ENCODE measurements around the gene SULT4A1. TPM values are rescaled to one million over a fixed set of nuclear protein-coding genes. Genes with fewer than 3 reads are reported as not detected.

The SULT4A1 gene
- total RNA-seq, 1 experiment from 2014 or later, result not detected

GRCh38 chr22:43783777-43784176 is 78.5 kb downstream of the SULT4A1 start:
- H3K27ac ChIP-seq (ENCODE audit: low read length), result no peak overlapping the region
- no peaks in the 10 kb centered on the region for H3K9me3 ChIP-seq (ENCODE audit: low read length)
- no peaks in the 10 kb centered on the region for H3K9me2 ChIP-seq (replicated peaks; ENCODE audit: insufficient read depth, low read length)
- no peaks in the 10 kb centered on the region for H3K79me2 ChIP-seq (ENCODE audit: low read length)
- DNase-seq, result peak; percentile 54
- no peaks in the 10 kb centered on the region for H3K36me3 ChIP-seq (ENCODE audit: insufficient read depth, low read length)
- H2AFZ ChIP-seq (ENCODE audit: low read length), result no peak overlapping the region
- no peaks in the 10 kb centered on the region for H3K4me1 ChIP-seq (ENCODE audit: low read length)
- no peaks in the 10 kb centered on the region for H3K27me3 ChIP-seq (ENCODE audit: low read length)
- H3K4me2 ChIP-seq (ENCODE audit: low read depth, low read length, poor library complexity, severe bottlenecking), result no peak overlapping the region
- H3K4me3 ChIP-seq (ENCODE audit: low read length), result no peak overlapping the region
- H3K9ac ChIP-seq (ENCODE audit: low read length), result no peak overlapping the region
- no peaks in the 10 kb centered on the region for H4K20me1 ChIP-seq (ENCODE audit: insufficient read depth, low read depth, low read length)

- H3K27me3 ChIP-seq (ENCODE audit: low read length), result no peaks in the 10 kb centered on the region
- no peak overlapping the region for H3K27ac ChIP-seq (ENCODE audit: low read length)
- H4K20me1 ChIP-seq (ENCODE audit: insufficient read depth, low read depth, low read length), result no peaks in the 10 kb centered on the region
- DNase-seq, result no peak
- no peaks in the 10 kb centered on the region for H3K36me3 ChIP-seq (ENCODE audit: insufficient read depth, low read length)
- H3K79me2 ChIP-seq (ENCODE audit: low read length), result no peaks in the 10 kb centered on the region
- H3K4me1 ChIP-seq (ENCODE audit: low read length), result no peaks in the 10 kb centered on the region
- H3K9me3 ChIP-seq (ENCODE audit: low read length), result no peaks in the 10 kb centered on the region
- no peak overlapping the region for H2AFZ ChIP-seq (ENCODE audit: low read length)
- H3K4me3 ChIP-seq (ENCODE audit: low read length), result no peak overlapping the region
- H3K9ac ChIP-seq (ENCODE audit: low read length), result no peak overlapping the region
- H3K4me2 ChIP-seq (ENCODE audit: low read depth, low read length, poor library complexity, severe bottlenecking), result no peak overlapping the region
- H3K9me2 ChIP-seq (replicated peaks; ENCODE audit: insufficient read depth, low read length), result no peaks in the 10 kb centered on the region
Observed at GRCh38 chr22:43782448-43782847, 79.9 kb downstream of the SULT4A1 start.

- Histone ChIP-seq H3K4me2 (ENCODE audit: low read depth, low read length, poor library complexity, severe bottlenecking) (no peak overlapping the region), H3K79me2 (ENCODE audit: low read length) (no peaks in the 10 kb centered on the region), H3K27ac (ENCODE audit: low read length) (no peak overlapping the region), H2AFZ (ENCODE audit: low read length) (no peak overlapping the region), H4K20me1 (ENCODE audit: insufficient read depth, low read depth, low read length) (no peaks in the 10 kb centered on the region), H3K36me3 (ENCODE audit: insufficient read depth, low read length) (no peaks in the 10 kb centered on the region), H3K9me2 (replicated peaks; ENCODE audit: insufficient read depth, low read length) (no peaks in the 10 kb centered on the region), H3K4me1 (ENCODE audit: low read length) (no peaks in the 10 kb centered on the region), H3K9ac (ENCODE audit: low read length) (no peak overlapping the region), H3K4me3 (ENCODE audit: low read length) (no peak overlapping the region), H3K27me3 (ENCODE audit: low read length) (no peaks in the 10 kb centered on the region), H3K9me3 (ENCODE audit: low read length) (no peaks in the 10 kb centered on the region)
- no peak for DNase-seq
Observed at GRCh38 chr22:43777286-43777685, 85.0 kb downstream of the SULT4A1 start.

GRCh38 chr22:43776081-43776670 is 86.1 kb downstream of the SULT4A1 start:
- no peak overlapping the region for H3K27ac ChIP-seq (ENCODE audit: low read length)
- no peak overlapping the region for H3K4me2 ChIP-seq (ENCODE audit: low read depth, low read length, poor library complexity, severe bottlenecking)
- no peak overlapping the region for H2AFZ ChIP-seq (ENCODE audit: low read length)
- no peak overlapping the region for H3K9ac ChIP-seq (ENCODE audit: low read length)
- H4K20me1 ChIP-seq (ENCODE audit: insufficient read depth, low read depth, low read length), result no peaks in the 10 kb centered on the region
- H3K4me1 ChIP-seq (ENCODE audit: low read length), result no peaks in the 10 kb centered on the region
- no peaks in the 10 kb centered on the region for H3K27me3 ChIP-seq (ENCODE audit: low read length)
- H3K79me2 ChIP-seq (ENCODE audit: low read length), result no peaks in the 10 kb centered on the region
- no peaks in the 10 kb centered on the region for H3K36me3 ChIP-seq (ENCODE audit: insufficient read depth, low read length)
- no peaks in the 10 kb centered on the region for H3K9me2 ChIP-seq (replicated peaks; ENCODE audit: insufficient read depth, low read length)
- no peaks in the 10 kb centered on the region for H3K9me3 ChIP-seq (ENCODE audit: low read length)
- DNase-seq, result no peak
- no peak overlapping the region for H3K4me3 ChIP-seq (ENCODE audit: low read length)

Small RNA genes within 50 kb of the gene (small RNA-seq; reads per million reads assigned to genes)
- gene HMGN2P9, result not detected

Other genes starting within 250 kb of the SULT4A1 start
- 0.47 TPM in 1 of 2 replicates, not detected in the other for gene EFCAB6, start 50.2 kb downstream of the SULT4A1 start, total RNA-seq (2014; rRNA removed; shearing (Covaris generic); ENCODE audit: low replicate concordance)
- gene PNPLA5, start 29.5 kb upstream of the SULT4A1 start, total RNA-seq (2014; rRNA removed; shearing (Covaris generic); ENCODE audit: low replicate concordance), result not detected in 2 replicates
- not detected in 2 replicates for gene PNPLA3, start 61.3 kb upstream of the SULT4A1 start, total RNA-seq (2014; rRNA removed; shearing (Covaris generic); ENCODE audit: low replicate concordance)
- 37.3 and 42.9 TPM in 2 replicates for gene SAMM50, start 92.9 kb upstream of the SULT4A1 start, total RNA-seq (2014; rRNA removed; shearing (Covaris generic); ENCODE audit: low replicate concordance)
- gene PARVB, start 161.8 kb upstream of the SULT4A1 start, total RNA-seq (2014; rRNA removed; shearing (Covaris generic); ENCODE audit: low replicate concordance), result 24.9 and 32.6 TPM in 2 replicates